Lung (tissue), 4 donors: ENCODE results near the gene LRRC34. TPM values are rescaled to one million over a fixed set of nuclear protein-coding genes. Genes with fewer than 3 reads are reported as not detected.

Source experiments
- polyA plus RNA-seq, 2 donors: library from polyadenylated mRNA; stranded (reverse); fragments of 200-250 nt; gene quantifications; one replicate each; pipeline ENCODE4 v1.2.1, GENCODE V29; 2013
- total RNA-seq, 2 donors: library from RNA; depleted of rRNA in 1 of 2; stranded (reverse); fragments of >200 nt in 1 of 2; gene quantifications; one replicate each; pipeline ENCODE4 v1.2.1, GENCODE V29; 2014 to 2021
- donor health status: Bipolar disorder and iron deficiency.
- donor health status: healthy.
- donor health status: DM: yes; HTN: yes; CAD: no.

The LRRC34 gene
- total and polyA plus RNA-seq, 4 donors: 2.9 to 17.5 (median 6.9) TPM

Other genes starting within 250 kb of the LRRC34 start
- 100 to 1,000 TPM in 1 of 2 donors, 10 to 100 TPM in 1; 93.9 to 135 TPM for gene MECOM, start 149.2 kb downstream of the LRRC34 start, total RNA-seq
- 10 to 100 TPM; 21.9 to 23.6 TPM for gene MECOM, start 149.2 kb downstream of the LRRC34 start, polyA plus RNA-seq
- gene TERC, start 47.8 kb downstream of the LRRC34 start, total RNA-seq: 10 to 100 TPM; 12.4 to 45.7 TPM
- gene TERC, start 47.8 kb downstream of the LRRC34 start, polyA plus RNA-seq: under 1 TPM in 1 of 2 donors, not detected in 1; 0.16 TPM
- 1 to 10 TPM; 3.0 to 3.2 TPM for gene ACTRT3, start 43.3 kb downstream of the LRRC34 start, total RNA-seq
- 1 to 10 TPM; 1.0 to 2.5 TPM for gene ACTRT3, start 43.3 kb downstream of the LRRC34 start, polyA plus RNA-seq
- gene MYNN, start 39.5 kb downstream of the LRRC34 start, total RNA-seq: 10 to 100 TPM; 11.2 to 32.1 TPM
- 1 to 10 TPM; 8.1 to 8.9 TPM for gene MYNN, start 39.5 kb downstream of the LRRC34 start, polyA plus RNA-seq
- under 1 TPM in 1 of 2 donors, not detected in 1; 0.09 TPM for gene LRRIQ4, start within 50 bp of the LRRC34 start, total RNA-seq
- under 1 TPM in 1 of 2 donors, not detected in 1; 0.03 TPM for gene LRRIQ4, start within 50 bp of the LRRC34 start, polyA plus RNA-seq
- under 1 TPM; 0.14 to 0.43 TPM for gene LRRC31, start 57.0 kb upstream of the LRRC34 start, total RNA-seq
- gene LRRC31, start 57.0 kb upstream of the LRRC34 start, polyA plus RNA-seq: 1 to 10 TPM in 1 of 2 donors, under 1 TPM in 1; 0.08 to 1.0 TPM
- not detected for gene SAMD7, start 98.7 kb upstream of the LRRC34 start, total RNA-seq
- not detected for gene SAMD7, start 98.7 kb upstream of the LRRC34 start, polyA plus RNA-seq
- gene SEC62, start 153.9 kb upstream of the LRRC34 start, total RNA-seq: 10 to 100 TPM; 69.9 to 96.5 TPM
- gene SEC62, start 153.9 kb upstream of the LRRC34 start, polyA plus RNA-seq: 10 to 100 TPM; 55.2 to 55.5 TPM
- gene GPR160, start 225.1 kb upstream of the LRRC34 start, total RNA-seq: 10 to 100 TPM; 18.7 to 23.3 TPM
- 10 to 100 TPM; 16.9 to 22.7 TPM for gene GPR160, start 225.1 kb upstream of the LRRC34 start, polyA plus RNA-seq